Smooth muscle cell (in vitro differentiated cells): ENCODE results near the gene TTC39A. TPM values are rescaled to one million over a fixed set of nuclear protein-coding genes. Genes with fewer than 3 reads are reported as not detected.

Source experiments
- DNase-seq: peaks from one replicate; lab custom pipeline; 2025; ENCODE audit not compliant: unreplicated experiment; lab: John Stamatoyannopoulos, UW
- H2AFZ ChIP-seq: fragments of 200-600 bp; sonication (generic); 2 replicates; pipeline ENCODE4 v1.6.0; 2016; ENCODE audit warnings: antibody characterized with exemption, low read depth, mild to moderate bottlenecking
- H3F3A ChIP-seq: fragments of 200-600 bp; sonication (generic); 2 replicates; pipeline ENCODE4 v1.6.0; 2017; ENCODE audit warnings: antibody characterized with exemption, low read depth
- H3K27ac ChIP-seq: fragments of 200-600 bp; sonication (generic); 2 replicates; pipeline ENCODE4 v1.5.1; 2016; ENCODE audit warnings: low read depth, mild to moderate bottlenecking
- H3K27me3 ChIP-seq: fragments of 200-600 bp; sonication (generic); 2 replicates; pipeline ENCODE4 v1.6.1; 2016; ENCODE audit warnings: low read depth, mild to moderate bottlenecking
- H3K36me3 ChIP-seq: fragments of 200-600 bp; sonication (generic); 2 replicates; pipeline ENCODE4 v1.5.1; 2016; ENCODE audit warnings: low read depth
- H3K4me1 ChIP-seq: fragments of 200-600 bp; sonication (generic); 2 replicates; pipeline ENCODE4 v1.5.1; 2016; ENCODE audit warnings: low read depth
- H3K4me2 ChIP-seq: fragments of 200-600 bp; sonication (generic); 2 replicates; pipeline ENCODE4 v1.6.0; 2016; ENCODE audit warnings: mild to moderate bottlenecking
- H3K4me3 ChIP-seq: fragments of 200-600 bp; sonication (generic); 2 replicates; pipeline ENCODE4 v1.5.1; 2016; ENCODE audit warnings: mild to moderate bottlenecking
- H3K79me2 ChIP-seq: fragments of 200-600 bp; sonication (generic); 2 replicates; pipeline ENCODE4 v1.6.0; 2016; ENCODE audit warnings: low read depth, mild to moderate bottlenecking
- H3K9ac ChIP-seq: fragments of 200-600 bp; sonication (generic); 2 replicates; pipeline ENCODE4 v1.6.0; 2016; ENCODE audit warnings: low read depth
- H3K9me3 ChIP-seq: fragments of 200-600 bp; sonication (generic); replicated peaks from 2 replicates; pipeline ENCODE4 v1.5.1; 2016; ENCODE audit warnings: low read depth
- H4K20me1 ChIP-seq: fragments of 200-600 bp; sonication (generic); 2 replicates; pipeline ENCODE4 v1.6.0; 2016; ENCODE audit warnings: low read depth
- CTCF ChIP-seq: fragments of 200-600 bp; sonication (generic); IDR thresholded peaks from 2 replicates; pipeline ENCODE4 v1.5.1; 2017; ENCODE audit warnings: borderline replicate concordance, mild to moderate bottlenecking, antibody characterized with exemption; ENCODE audit not compliant: insufficient read depth, poor library complexity, severe bottlenecking
- WGBS: methylation state at CpG from one replicate; pipeline ENCODE4 v1.1.7; 2016; ENCODE audit warnings: low lambda C conversion rate; 5-methylcytosine and 5-hydroxymethylcytosine counted together
- polyA plus RNA-seq: library from polyadenylated mRNA; unstranded; fragments of >200 nt; fragmentation: Nextera tagmentation; extraction: Ambion mirVana; gene quantifications from 2 replicates; pipeline ENCODE4 v1.2.1, GENCODE V29; 2016
- total RNA-seq: library from RNA; depleted of rRNA; stranded (reverse); fragments of >200 nt; gene quantifications from 2 replicates; pipeline ENCODE4 v1.2.3, GENCODE V29; 2014

Gene TTC39A
- total and polyA plus RNA-seq, 2 experiments from 2014 or later: 0.27 to 2.2 TPM

GRCh38 chr1:51372561-51372960 lies 42.2 kb upstream of the TTC39A start:
- Histone ChIP-seq H3K4me3 (no peak overlapping the region), H3K4me1 (no peaks in the 10 kb centered on the region), H3K9me3 (no peaks in the 10 kb centered on the region), H2AFZ (no peak overlapping the region), H3K4me2 (no peak overlapping the region), H3K9ac (no peak overlapping the region), H3K27me3 (no peaks in the 10 kb centered on the region), H3K79me2 (no peaks in the 10 kb centered on the region), H3K27ac (no peak overlapping the region), H3K36me3 (no peaks in the 10 kb centered on the region), H4K20me1 (no peaks in the 10 kb centered on the region), H3F3A (no peaks in the 10 kb centered on the region)
- no peak for TF ChIP-seq CTCF
- no peak for DNase-seq

- H2AFZ ChIP-seq: no peak overlapping the region
- 86% methylated on average over 4 of the region's 4 CpGs for WGBS
- DNase-seq: no peak
- no peak overlapping the region for H3K4me3 ChIP-seq
- no peaks in the 10 kb centered on the region for H3K27me3 ChIP-seq
- no peak overlapping the region for H3K27ac ChIP-seq
- no peaks in the 10 kb centered on the region for H3K4me1 ChIP-seq
- H4K20me1 ChIP-seq: no peaks in the 10 kb centered on the region
- no peak overlapping the region for H3K4me2 ChIP-seq
- H3K79me2 ChIP-seq: no peaks in the 10 kb centered on the region
- TF ChIP-seq CTCF: no peak
- no peaks in the 10 kb centered on the region for H3K9me3 ChIP-seq
- H3F3A ChIP-seq: no peaks in the 10 kb centered on the region
- H3K9ac ChIP-seq: no peak overlapping the region
- no peaks in the 10 kb centered on the region for H3K36me3 ChIP-seq
Observed at GRCh38 chr1:51369171-51369570, 38.8 kb upstream of the TTC39A start.

- 94% methylated on average over 1 of the region's 1 CpG for WGBS
- H3K4me1 ChIP-seq: no peaks in the 10 kb centered on the region
Observed at GRCh38 chr1:51365774-51366173, 35.4 kb upstream of the TTC39A start.

More at GRCh38 chr1:51365774-51366173, 35.4 kb upstream of the TTC39A start:
- H3K36me3 ChIP-seq: no peaks in the 10 kb centered on the region
- H3K79me2 ChIP-seq: no peaks in the 10 kb centered on the region
- TF ChIP-seq CTCF: no peak
- no peaks in the 10 kb centered on the region for H3K9me3 ChIP-seq
- no peak for DNase-seq
- H3K27ac ChIP-seq: no peak overlapping the region
- no peak overlapping the region for H3K4me3 ChIP-seq
- H4K20me1 ChIP-seq: no peaks in the 10 kb centered on the region
- H3K4me2 ChIP-seq: no peak overlapping the region
- no peaks in the 10 kb centered on the region for H3K27me3 ChIP-seq
- H3F3A ChIP-seq: no peaks in the 10 kb centered on the region
- H3K9ac ChIP-seq: no peak overlapping the region
- H2AFZ ChIP-seq: no peak overlapping the region
